Body of pancreas (tissue), 4 donors: ENCODE results near the gene ALDH1B1.

Source experiments
- POLR2A ChIP-seq, 3 donors: fragments of 450-650 bp; IDR thresholded peaks; one replicate each; pipeline ENCODE4 v1.6.1; 2016; ENCODE audit warnings: antibody characterized with exemption in 3 of 3, mild to moderate bottlenecking in 2 of 3
- TF ChIP-seq, protein P1 (sequence below), 7 experiments: fragments of 450-650 bp in 4 of 7; fragments of 200-600 bp in 3 of 7; sonication (generic) in 3 of 7; IDR thresholded peaks; one replicate each; pipeline ENCODE4 v1.5.1; 2016 to 2019; ENCODE audit warnings: antibody characterized with exemption in 7 of 7

DNA sequence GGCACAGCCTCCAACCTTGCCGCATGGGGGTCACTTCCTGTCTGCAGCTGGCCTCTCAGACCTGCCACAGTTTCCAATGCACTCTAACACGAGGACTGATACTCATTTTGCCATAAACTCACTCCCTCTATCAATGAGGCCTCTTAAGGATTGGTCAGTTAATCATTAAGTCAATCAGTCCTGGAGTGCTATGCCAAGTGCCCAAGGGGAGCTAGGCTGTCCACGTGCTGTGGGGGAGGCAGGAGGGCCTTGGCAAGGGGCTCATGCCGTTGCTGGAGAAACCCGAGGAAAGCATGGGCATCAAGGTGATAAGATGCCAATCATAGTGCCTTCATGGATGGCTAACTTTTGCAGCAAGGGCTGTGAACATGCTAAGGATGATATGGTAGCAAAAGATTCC lies 1.7 kb upstream of the ALDH1B1 start:
- no peak for TF ChIP-seq POLR2A (IDR thresholded peaks at IDR 0.05)
- TF ChIP-seq, protein P1, sequence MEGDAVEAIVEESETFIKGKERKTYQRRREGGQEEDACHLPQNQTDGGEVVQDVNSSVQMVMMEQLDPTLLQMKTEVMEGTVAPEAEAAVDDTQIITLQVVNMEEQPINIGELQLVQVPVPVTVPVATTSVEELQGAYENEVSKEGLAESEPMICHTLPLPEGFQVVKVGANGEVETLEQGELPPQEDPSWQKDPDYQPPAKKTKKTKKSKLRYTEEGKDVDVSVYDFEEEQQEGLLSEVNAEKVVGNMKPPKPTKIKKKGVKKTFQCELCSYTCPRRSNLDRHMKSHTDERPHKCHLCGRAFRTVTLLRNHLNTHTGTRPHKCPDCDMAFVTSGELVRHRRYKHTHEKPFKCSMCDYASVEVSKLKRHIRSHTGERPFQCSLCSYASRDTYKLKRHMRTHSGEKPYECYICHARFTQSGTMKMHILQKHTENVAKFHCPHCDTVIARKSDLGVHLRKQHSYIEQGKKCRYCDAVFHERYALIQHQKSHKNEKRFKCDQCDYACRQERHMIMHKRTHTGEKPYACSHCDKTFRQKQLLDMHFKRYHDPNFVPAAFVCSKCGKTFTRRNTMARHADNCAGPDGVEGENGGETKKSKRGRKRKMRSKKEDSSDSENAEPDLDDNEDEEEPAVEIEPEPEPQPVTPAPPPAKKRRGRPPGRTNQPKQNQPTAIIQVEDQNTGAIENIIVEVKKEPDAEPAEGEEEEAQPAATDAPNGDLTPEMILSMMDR (IDR thresholded peaks at IDR 0.05), result no peak
